Neural progenitor cell (in vitro differentiated cells): ENCODE results near the gene KRT15.

Source experiments
- CTCF ChIP-seq: fragments of 200-600 bp; sonication (generic); IDR thresholded peaks from 2 replicates; pipeline ENCODE4 v1.5.1; 2017; ENCODE audit warnings: antibody characterized with exemption, mild to moderate bottlenecking
- EZH2 ChIP-seq: fragments of 200-600 bp; sonication (generic); IDR thresholded peaks from 2 replicates; pipeline ENCODE4 v1.6.1; 2017; ENCODE audit warnings: antibody characterized with exemption, mild to moderate bottlenecking, moderate library complexity
- EZH2phosphoT487 ChIP-seq: fragments of 200-600 bp; sonication (generic); IDR thresholded peaks from 2 replicates; pipeline ENCODE4 v1.6.1; 2017; ENCODE audit warnings: antibody characterized with exemption

GRCh38 chr17:41511716-41512115 is 7.0 kb downstream of the KRT15 start:
- TF ChIP-seq CTCF, result no peak
- TF ChIP-seq EZH2, result no peak
- no peak for TF ChIP-seq EZH2phosphoT487
